Heart left ventricle (tissue), 13 donors: ENCODE measurements around the gene ERCC2.

ENCODE experiments used
- CTCF ChIP-seq, 12 donors: fragments of 200-600 bp; sonication (generic) in 4 of 12; IDR thresholded peaks; one replicate each; pipeline versions ENCODE4 v1.5.0 to v1.8.0; 2018 to 2022; ENCODE audit warnings: antibody characterized with exemption in 12 of 12, mild to moderate bottlenecking in 5 of 12
- POLR2A ChIP-seq, 2 donors: fragments of 450-650 bp; IDR thresholded peaks; one replicate each; pipeline ENCODE4 v1.6.1; 2017; ENCODE audit warnings: antibody characterized with exemption in 2 of 2, mild to moderate bottlenecking in 2 of 2, moderate library complexity in 2 of 2
- donor health status: ischemic (EF 13 %, LVEDD 7.1; RV severe dilation, severe dysfunction).
- donor health status: DM: no; HTN: yes; CAD: no.
- donor health status: DM: no; HTN: no; CAD: no.
- donor health status: ischemic (EF 25% LVEDD 6.9; RV normal size, moderate dysfunction).
- donor health status: ischemic (EF 25% LVEDD 5.7; RV mildly dilated, moderate dysfunction).
- donor health status: ischemic (EF 35%, LVEDD 5.7; RV mildly dilated, moderate dysfunction).
- donor health status: nonischemic (EF 11% LVEDD 7.7; RV severe dilation, severe dysfunction).
- donor health status: DM: yes; HTN: yes; CAD: no.
- donor health status: PGD.
- donor health status: ischemic (EF 29% LVEDD 5.4; RV normal size, mild dysfunction).
- donor health status: nonischemic (EF 23%, LVEDD 6.1; RV moderate dilation, normal function).

GRCh38 chr19:45356760-45357444 lies 13.5 kb downstream of the ERCC2 start:
- no peak for TF ChIP-seq CTCF (IDR thresholded peaks at IDR 0.05)
- no peak for TF ChIP-seq POLR2A (IDR thresholded peaks at IDR 0.05)
